ENCODE results near the gene SIM2.

- no peak for TF ChIP-seq CTCF (IDR thresholded peaks at IDR 0.05)
- no peak for TF ChIP-seq POLR2A (IDR thresholded peaks at IDR 0.05)
Observed at GRCh38 chr21:36773995-36774394, 75.1 kb downstream of the SIM2 start.
